ENCODE measurements around the gene CD93. TPM values are rescaled to one million over a fixed set of nuclear protein-coding genes. Genes with fewer than 3 reads are reported as not detected.

The CD93 gene
- total RNA-seq = under 1 TPM; 0.36 to 0.46 TPM

- POLR2A ChIA-PET = interaction anchor here (0.6 to 1.1 kb wide), 2 partner anchors 10 to 265 kb away, joined by 3 read pairs; partner anchors contain the start of gene NXT1
- CTCF ChIA-PET = no interaction called here
These were observed at the start of gene CD93 for GRCh38 chr20:23086056-23086566. TSS of gene CD93 (minus strand) at chr20:23086324. CDS start at chr20:23086192, 132 bp downstream.

GRCh38 chr20:23133560-23133998 is 47.5 kb upstream of the CD93 start:
- ChIA-PET POLR2A (no interaction called here), CTCF (no interaction called here)

- ChIA-PET POLR2A (no interaction called here), CTCF (interaction anchor here (1.7 kb wide), 1 partner anchor 8 kb away, joined by 4 read pairs; no protein-coding TSS in a partner anchor)
These were observed 46.9 kb upstream of the CD93 start for GRCh38 chr20:23132930-23133559.

- ChIA-PET POLR2A (no interaction called here), CTCF (interaction anchor here (1.7 kb wide), 1 partner anchor 9 kb away, joined by 4 read pairs; no protein-coding TSS in a partner anchor)
These were observed 46.3 kb upstream of the CD93 start for GRCh38 chr20:23132293-23132929.

GRCh38 chr20:23131766-23132165 is 45.6 kb upstream of the CD93 start:
- CTCF ChIA-PET = interaction anchor here (1.7 kb wide), 1 partner anchor 9 kb away, joined by 4 read pairs; no protein-coding TSS in a partner anchor

GRCh38 chr20:23130622-23131140 is 44.6 kb upstream of the CD93 start:
- ChIA-PET CTCF (no interaction called here), POLR2A (no interaction called here)

More at GRCh38 chr20:23131766-23132165, 45.6 kb upstream of the CD93 start:
- POLR2A ChIA-PET = no interaction called here

GRCh38 chr20:23129891-23130621 is 43.9 kb upstream of the CD93 start:
- ChIA-PET POLR2A (no interaction called here), CTCF (no interaction called here)

GRCh38 chr20:23129266-23129665 is 43.1 kb upstream of the CD93 start:
- CTCF ChIA-PET = no interaction called here
- POLR2A ChIA-PET = no interaction called here

GRCh38 chr20:23128461-23129125 is 42.5 kb upstream of the CD93 start:
- ChIA-PET POLR2A (no interaction called here), CTCF (no interaction called here)

- ChIA-PET POLR2A (no interaction called here), CTCF (no interaction called here)
These were observed 41.6 kb upstream of the CD93 start for GRCh38 chr20:23127506-23128279.

GRCh38 chr20:23126281-23127061 is 40.3 kb upstream of the CD93 start:
- CTCF ChIA-PET = no interaction called here

GRCh38 chr20:23125625-23126191 is 39.6 kb upstream of the CD93 start:
- ChIA-PET CTCF (no interaction called here), POLR2A (no interaction called here)

More at GRCh38 chr20:23126281-23127061, 40.3 kb upstream of the CD93 start:
- POLR2A ChIA-PET = no interaction called here

- ChIA-PET CTCF (no interaction called here), POLR2A (no interaction called here)
These were observed 39.0 kb upstream of the CD93 start for GRCh38 chr20:23125159-23125558.

- CTCF ChIA-PET = no interaction called here
These were observed 37.8 kb upstream of the CD93 start for GRCh38 chr20:23123886-23124285.

GRCh38 chr20:23122796-23123655 is 36.9 kb upstream of the CD93 start:
- ChIA-PET POLR2A (no interaction called here), CTCF (no interaction called here)

More at GRCh38 chr20:23123886-23124285, 37.8 kb upstream of the CD93 start:
- POLR2A ChIA-PET = no interaction called here

- POLR2A ChIA-PET = no interaction called here
- CTCF ChIA-PET = no interaction called here
These were observed 36.2 kb upstream of the CD93 start for GRCh38 chr20:23122321-23122720.

GRCh38 chr20:23121751-23122320 is 35.7 kb upstream of the CD93 start:
- ChIA-PET CTCF (no interaction called here), POLR2A (no interaction called here)
